Progenitor cell of endocrine pancreas (in vitro differentiated cells): ENCODE data around the gene PTTG1IP2. TPM values are rescaled to one million over a fixed set of nuclear protein-coding genes. Genes with fewer than 3 reads are reported as not detected.

Experiments
- DNase-seq: peaks from one replicate; pipeline ENCODE4 v3.0.0; 2021; ENCODE audit warnings: low spot score; ENCODE audit not compliant: unreplicated experiment
- H3K27ac Mint-ChIP-seq: 2 replicates; pipeline ENCODE4 v1.8.0; 2021; ENCODE audit warnings: mild to moderate bottlenecking, moderate library complexity, mixed read lengths
- H3K27me3 Mint-ChIP-seq: 2 replicates; pipeline ENCODE4 v1.8.0; 2021; ENCODE audit warnings: mixed read lengths
- H3K36me3 Mint-ChIP-seq: 2 replicates; pipeline ENCODE4 v1.8.0; 2022; ENCODE audit warnings: mixed read lengths; ENCODE audit not compliant: insufficient read depth
- H3K4me1 Mint-ChIP-seq: 2 replicates; pipeline ENCODE4 v1.8.0; 2021; ENCODE audit warnings: low read depth, mixed read lengths
- H3K4me3 Mint-ChIP-seq: 2 replicates; pipeline ENCODE4 v1.8.0; 2021; ENCODE audit warnings: low read depth, mild to moderate bottlenecking, moderate library complexity, mixed read lengths
- H3K9me3 Mint-ChIP-seq: 2 replicates; pipeline ENCODE4 v1.8.0; 2021; ENCODE audit warnings: low read depth, mixed read lengths
- CTCF ChIP-seq: fragments of 200-600 bp; sonication (generic); IDR thresholded peaks from one replicate; pipeline ENCODE4 v1.5.0; 2021; ENCODE audit warnings: antibody characterized with exemption, mild to moderate bottlenecking; ENCODE audit not compliant: unreplicated experiment
- total RNA-seq: library from RNA; stranded (reverse); gene quantifications from 2 replicates; pipeline ENCODE4 v1.2.1, GENCODE V29; 2021

PTTG1IP2 gene
- total RNA-seq, 1 donor from 2014 or later: not detected

- Mint-ChIP-seq H3K36me3 (peaks cover 6% of the 10 kb centered on the region), H3K9me3 (peaks cover 26% of the 10 kb centered on the region), H3K4me1 (no peaks in the 10 kb centered on the region), H3K27me3 (no peaks in the 10 kb centered on the region), H3K27ac (no peak overlapping the region), H3K4me3 (no peak overlapping the region)
- no peak for DNase-seq
- TF ChIP-seq CTCF: no peak
These were observed 83.1 kb downstream of the PTTG1IP2 start for GRCh38 chr7:90552521-90552920.

DNA sequence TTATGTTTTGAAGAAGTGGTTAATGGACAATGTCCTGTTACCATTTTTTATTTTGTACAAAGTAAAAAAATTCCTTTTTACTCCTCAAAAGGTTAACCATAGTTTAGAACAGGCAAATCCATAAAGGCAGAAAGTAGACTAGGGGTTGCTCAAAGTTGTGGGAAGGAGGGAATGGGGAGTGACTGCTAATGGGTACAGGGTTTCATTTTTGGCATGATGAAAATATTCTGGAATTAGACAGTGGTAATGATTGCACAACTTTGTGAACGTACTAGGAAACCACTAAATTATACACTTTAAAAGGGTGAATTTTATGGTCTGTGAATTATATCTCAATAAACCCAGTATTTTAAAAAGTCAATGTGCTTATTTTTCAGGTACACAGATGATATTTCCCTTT lies 91.3 kb downstream of the PTTG1IP2 start:
- DNase-seq: no peak
- Mint-ChIP-seq H3K36me3 (no peaks in the 10 kb centered on the region), H3K4me3 (no peak overlapping the region), H3K27ac (no peak overlapping the region), H3K4me1 (no peaks in the 10 kb centered on the region), H3K9me3 (peaks cover 3% of the 10 kb centered on the region), H3K27me3 (no peaks in the 10 kb centered on the region)
- no peak for TF ChIP-seq CTCF

Other genes with a start within 250 kb of the PTTG1IP2 start
- 12.0 and 12.4 TPM in 2 replicates for gene CFAP69, start 224.5 kb upstream of the PTTG1IP2 start, total RNA-seq
- not detected in 2 replicates for gene FAM237B, start 148.3 kb upstream of the PTTG1IP2 start, total RNA-seq
- 25.1 and 25.3 TPM in 2 replicates for gene GTPBP10, start 122.9 kb upstream of the PTTG1IP2 start, total RNA-seq
- gene CLDN12, start 66.2 kb upstream of the PTTG1IP2 start, total RNA-seq: 48.9 and 56.6 TPM in 2 replicates
- gene CDK14, start 126.7 kb downstream of the PTTG1IP2 start, total RNA-seq: 116 and 117 TPM in 2 replicates